DND-41 (cell line): ENCODE results near the gene C6orf58.

Experiments
- EZH2 ChIP-seq: IDR thresholded peaks from 3 replicates; pipeline ENCODE4 v1.6.1; 2012; ENCODE audit warnings: borderline replicate concordance, low read depth, mild to moderate bottlenecking, moderate library complexity, low read length, inconsistent platforms; ENCODE audit not compliant: severe bottlenecking
- TF ChIP-seq, protein P1 (sequence below): IDR thresholded peaks from 2 replicates; pipeline ENCODE4 v1.5.1; 2012; ENCODE audit warnings: borderline replicate concordance, low read length, moderate library complexity, mild to moderate bottlenecking; ENCODE audit not compliant: poor library complexity, severe bottlenecking; ENCODE audit errors: extremely low read depth

DNA sequence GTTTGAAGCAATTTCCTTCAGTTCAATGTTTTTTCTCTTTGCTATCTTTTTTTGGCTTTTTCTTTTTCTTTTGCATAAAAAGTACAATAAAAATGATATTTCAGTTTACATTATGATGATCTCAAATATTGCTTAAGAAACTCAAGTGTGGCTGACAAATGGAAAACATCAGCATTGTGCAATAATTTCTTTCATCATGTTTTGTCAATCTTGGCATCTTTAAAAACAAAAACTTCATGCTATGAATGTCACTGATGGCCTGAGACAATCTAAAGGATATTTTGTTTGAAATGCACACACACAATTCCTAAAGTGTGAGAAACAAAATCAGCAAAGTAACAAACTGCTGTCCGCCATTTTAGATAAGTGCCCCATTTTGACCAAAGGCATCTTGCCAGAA is 44.0 kb upstream of the C6orf58 start:
- TF ChIP-seq, protein P1, sequence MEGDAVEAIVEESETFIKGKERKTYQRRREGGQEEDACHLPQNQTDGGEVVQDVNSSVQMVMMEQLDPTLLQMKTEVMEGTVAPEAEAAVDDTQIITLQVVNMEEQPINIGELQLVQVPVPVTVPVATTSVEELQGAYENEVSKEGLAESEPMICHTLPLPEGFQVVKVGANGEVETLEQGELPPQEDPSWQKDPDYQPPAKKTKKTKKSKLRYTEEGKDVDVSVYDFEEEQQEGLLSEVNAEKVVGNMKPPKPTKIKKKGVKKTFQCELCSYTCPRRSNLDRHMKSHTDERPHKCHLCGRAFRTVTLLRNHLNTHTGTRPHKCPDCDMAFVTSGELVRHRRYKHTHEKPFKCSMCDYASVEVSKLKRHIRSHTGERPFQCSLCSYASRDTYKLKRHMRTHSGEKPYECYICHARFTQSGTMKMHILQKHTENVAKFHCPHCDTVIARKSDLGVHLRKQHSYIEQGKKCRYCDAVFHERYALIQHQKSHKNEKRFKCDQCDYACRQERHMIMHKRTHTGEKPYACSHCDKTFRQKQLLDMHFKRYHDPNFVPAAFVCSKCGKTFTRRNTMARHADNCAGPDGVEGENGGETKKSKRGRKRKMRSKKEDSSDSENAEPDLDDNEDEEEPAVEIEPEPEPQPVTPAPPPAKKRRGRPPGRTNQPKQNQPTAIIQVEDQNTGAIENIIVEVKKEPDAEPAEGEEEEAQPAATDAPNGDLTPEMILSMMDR = no peak
- TF ChIP-seq EZH2 = no peak
